Breast epithelium (tissue), 4 donors: ENCODE results near the gene HDAC10. TPM values are rescaled to one million over a fixed set of nuclear protein-coding genes. Genes with fewer than 3 reads are reported as not detected.

Experiments
- DNase-seq, 2 donors: peaks; one replicate each; pipeline ENCODE4 v3.0.0-alpha.2; 2019; ENCODE audit warnings: low spot score in 2 of 2
- H3K27ac ChIP-seq, 2 donors: fragments of 200-600 bp; sonication (generic) in 1 of 2; one replicate each; pipeline ENCODE4 v1.5.1; 2016 to 2019; ENCODE audit warnings: mild to moderate bottlenecking in 1 of 2
- H3K27me3 ChIP-seq, 2 donors: fragments of 200-600 bp; sonication (generic) in 1 of 2; one replicate each; pipeline versions ENCODE4 v1.5.1 to v1.6.0; 2017 to 2019; ENCODE audit warnings: control low read depth in 1 of 2, mild to moderate bottlenecking in 1 of 2
- H3K36me3 ChIP-seq: fragments of 200-600 bp; one replicate; pipeline ENCODE4 v1.5.1; 2019
- H3K4me1 ChIP-seq, 2 donors: fragments of 200-600 bp; sonication (generic); one replicate each; pipeline ENCODE4 v1.5.1; 2016 to 2019; ENCODE audit warnings: control low read depth in 1 of 2
- H3K4me3 ChIP-seq, 3 donors: fragments of 200-600 bp; sonication (generic); 1 replicate in 2 of 3; 2 replicates in 1 of 3; pipeline ENCODE4 v1.5.1; 2016 to 2019; ENCODE audit warnings: mild to moderate bottlenecking in 3 of 3, moderate library complexity in 2 of 3
- H3K9me3 ChIP-seq, 2 donors: fragments of 200-600 bp; sonication (generic) in 1 of 2; one replicate each; pipeline ENCODE4 v1.5.1; 2016 to 2019; ENCODE audit warnings: control low read depth in 1 of 2
- CTCF ChIP-seq, 3 donors: fragments of 450-650 bp; IDR thresholded peaks; one replicate each; pipeline ENCODE4 v1.5.1; 2016 to 2017; ENCODE audit warnings: antibody characterized with exemption in 3 of 3, mild to moderate bottlenecking in 3 of 3, moderate library complexity in 3 of 3
- POLR2A ChIP-seq: fragments of 450-650 bp; IDR thresholded peaks from one replicate; pipeline ENCODE4 v1.6.1; 2016; ENCODE audit warnings: antibody characterized with exemption, mild to moderate bottlenecking, moderate library complexity
- POLR2AphosphoS5 ChIP-seq, 3 donors: sonication (generic); formaldehyde crosslinking; IDR thresholded peaks; one replicate each; pipeline ENCODE4 v1.6.1; 2017; ENCODE audit warnings: antibody characterized with exemption in 3 of 3
- intact Hi-C: fragments of 100-400 bp; cut with DNase I; formaldehyde crosslinking; loops from one replicate; pipeline ENCODE4 v1.15.1; 2023; ENCODE audit warnings: low total_unique reads
- total RNA-seq, 3 donors: library from RNA; depleted of rRNA; stranded (reverse); fragments of >200 nt; gene quantifications; one replicate each; pipeline ENCODE4 v1.1.0, GENCODE V29; 2016

HDAC10 gene
- total RNA-seq, 3 donors from 2014 or later, result 22.9 to 35.7 (median 29.4) TPM

GRCh38 chr22:50221410-50222300 lies 29.4 kb downstream of the HDAC10 start:
- Histone ChIP-seq H3K4me1 (no peaks in the 10 kb centered on the region), H3K27ac (no peak overlapping the region), H3K36me3 (peaks cover 25% of the 10 kb centered on the region), H3K27me3 (no peaks in the 10 kb centered on the region), H3K9me3 (no peaks in the 10 kb centered on the region), H3K4me3 (no peak overlapping the region)
- intact Hi-C loops, result no loop called here
- DNase-seq, result no peak
- TF ChIP-seq CTCF (IDR thresholded peaks at IDR 0.05), result no peak
- no peak for TF ChIP-seq POLR2AphosphoS5 (IDR thresholded peaks at IDR 0.05)
- no peak for TF ChIP-seq POLR2A

GRCh38 chr22:50220603-50221409 lies 30.3 kb downstream of the HDAC10 start:
- DNase-seq, result no peak
- no peak overlapping the region for H3K4me3 ChIP-seq
- intact Hi-C loops, result no loop called here
- no peak overlapping the region for H3K27ac ChIP-seq
- H3K27me3 ChIP-seq, result no peaks in the 10 kb centered on the region
- TF ChIP-seq POLR2AphosphoS5 (IDR thresholded peaks at IDR 0.05) (no peak), POLR2A (no peak), CTCF (IDR thresholded peaks at IDR 0.05) (no peak)
- no peaks in the 10 kb centered on the region for H3K4me1 ChIP-seq
- H3K36me3 ChIP-seq, result peaks cover 30% of the 10 kb centered on the region
- H3K9me3 ChIP-seq, result no peaks in the 10 kb centered on the region

- H3K9me3 ChIP-seq, result no peaks in the 10 kb centered on the region
- H3K27me3 ChIP-seq, result no peaks in the 10 kb centered on the region
- no peak overlapping the region for H3K4me3 ChIP-seq
- DNase-seq, result no peak
- TF ChIP-seq CTCF (IDR thresholded peaks at IDR 0.05), result no peak
- no peak for TF ChIP-seq POLR2AphosphoS5 (IDR thresholded peaks at IDR 0.05)
- no peak for TF ChIP-seq POLR2A
- intact Hi-C loops, result no loop called here
- H3K27ac ChIP-seq, result no peak overlapping the region
- H3K36me3 ChIP-seq, result peaks cover 30% of the 10 kb centered on the region
- H3K4me1 ChIP-seq, result no peaks in the 10 kb centered on the region
These were observed 31.1 kb downstream of the HDAC10 start for GRCh38 chr22:50219800-50220602.

GRCh38 chr22:50218996-50219727 lies 31.9 kb downstream of the HDAC10 start:
- H3K27ac ChIP-seq, result no peak overlapping the region
- DNase-seq, result peak; percentile 74 to 87
- intact Hi-C loops, result no loop called here

More at GRCh38 chr22:50218996-50219727, 31.9 kb downstream of the HDAC10 start:
- TF ChIP-seq POLR2AphosphoS5 (IDR thresholded peaks at IDR 0.05), result no peak
- no peak for TF ChIP-seq CTCF (IDR thresholded peaks at IDR 0.05)
- no peak for TF ChIP-seq POLR2A
- Histone ChIP-seq H3K9me3 (no peaks in the 10 kb centered on the region), H3K36me3 (peaks cover 28% of the 10 kb centered on the region), H3K4me3 (no peak overlapping the region), H3K4me1 (no peaks in the 10 kb centered on the region), H3K27me3 (no peaks in the 10 kb centered on the region)
